HS-5 (cell line): Measurements from ENCODE around the gene PSMB7.
A peak's percentile ranks its signal among the peaks of the same experiment; 100 is the strongest.

Source experiments
- DNase-seq: peaks from one replicate; pipeline ENCODE4 v3.0.0-alpha.2; 2012; ENCODE audit warnings: low read depth

The PSMB7 gene

GRCh38 chr9:124411514-124412227 lies 3.6 kb downstream of the PSMB7 start:
- peak; percentile 54 for DNase-seq

- no peak for DNase-seq
Measured at GRCh38 chr9:124410321-124410913, 4.8 kb downstream of the PSMB7 start.

GRCh38 chr9:124409410-124409809 lies 5.8 kb downstream of the PSMB7 start:
- DNase-seq = no peak

GRCh38 chr9:124403246-124403645 lies 12.0 kb downstream of the PSMB7 start:
- DNase-seq = no peak

- DNase-seq = no peak
Measured at GRCh38 chr9:124399968-124400940, 15.0 kb downstream of the PSMB7 start.

GRCh38 chr9:124399323-124399967 lies 15.8 kb downstream of the PSMB7 start:
- DNase-seq = no peak

- no peak for DNase-seq
Measured at GRCh38 chr9:124398191-124398935, 16.9 kb downstream of the PSMB7 start.

GRCh38 chr9:124395826-124396225 lies 19.4 kb downstream of the PSMB7 start:
- no peak for DNase-seq

GRCh38 chr9:124394596-124394995 lies 20.6 kb downstream of the PSMB7 start:
- DNase-seq = no peak

GRCh38 chr9:124394167-124394566 lies 21.1 kb downstream of the PSMB7 start:
- DNase-seq = no peak

- DNase-seq = peak; percentile 96
Measured at GRCh38 chr9:124392871-124393460, 22.3 kb downstream of the PSMB7 start.

GRCh38 chr9:124392254-124392870 lies 22.9 kb downstream of the PSMB7 start:
- DNase-seq = no peak

- DNase-seq = no peak
Measured at GRCh38 chr9:124390794-124391658, 24.2 kb downstream of the PSMB7 start.

- no peak for DNase-seq
Measured at GRCh38 chr9:124389146-124389939, 25.9 kb downstream of the PSMB7 start.

- no peak for DNase-seq
Measured at GRCh38 chr9:124388275-124389048, 26.8 kb downstream of the PSMB7 start.

GRCh38 chr9:124386201-124386600 lies 29.0 kb downstream of the PSMB7 start:
- no peak for DNase-seq

- DNase-seq = no peak
Measured at GRCh38 chr9:124385623-124386022, 29.6 kb downstream of the PSMB7 start.

GRCh38 chr9:124384846-124385245 lies 30.4 kb downstream of the PSMB7 start:
- no peak for DNase-seq
